Hepatocyte (in vitro differentiated cells): ENCODE results near the gene HOXD13. TPM values are rescaled to one million over a fixed set of nuclear protein-coding genes. Genes with fewer than 3 reads are reported as not detected.

Source experiments
- DNase-seq: peaks from one replicate; pipeline ENCODE4 v3.0.0-alpha.2; 2016; ENCODE audit warnings: low spot score
- H2AFZ ChIP-seq: fragments of 200-600 bp; sonication (generic); 2 replicates; pipeline ENCODE4 v1.6.0; 2016; ENCODE audit warnings: antibody characterized with exemption, mild to moderate bottlenecking
- H3K27ac ChIP-seq: fragments of 200-600 bp; sonication (generic); 2 replicates; pipeline ENCODE4 v1.5.1; 2016; ENCODE audit warnings: mild to moderate bottlenecking
- H3K27me3 ChIP-seq: fragments of 200-600 bp; sonication (generic); 2 replicates; pipeline ENCODE4 v1.6.1; 2016
- H3K36me3 ChIP-seq: fragments of 200-600 bp; sonication (generic); replicated peaks from 2 replicates; pipeline ENCODE4 v1.5.1; 2016; ENCODE audit warnings: low read depth; ENCODE audit not compliant: insufficient read depth
- H3K4me1 ChIP-seq: fragments of 200-600 bp; sonication (generic); 2 replicates; pipeline ENCODE4 v1.5.1; 2016; ENCODE audit warnings: mild to moderate bottlenecking, moderate library complexity; ENCODE audit not compliant: insufficient read depth
- H3K4me2 ChIP-seq: fragments of 200-600 bp; sonication (generic); 2 replicates; pipeline ENCODE4 v1.6.0; 2016
- H3K4me3 ChIP-seq: fragments of 200-600 bp; sonication (generic); 2 replicates; pipeline ENCODE4 v1.5.1; 2016; ENCODE audit warnings: mild to moderate bottlenecking
- H3K79me2 ChIP-seq: fragments of 200-600 bp; sonication (generic); 2 replicates; pipeline ENCODE4 v1.6.0; 2017; ENCODE audit warnings: mild to moderate bottlenecking
- H3K9me2 ChIP-seq: fragments of 200-600 bp; sonication (generic); replicated peaks from 2 replicates; pipeline ENCODE4 v1.6.0; 2017; ENCODE audit warnings: mild to moderate bottlenecking; ENCODE audit not compliant: insufficient read depth
- H3K9me3 ChIP-seq: fragments of 200-600 bp; sonication (generic); 2 replicates; pipeline ENCODE4 v1.5.1; 2016; ENCODE audit warnings: low read depth, mild to moderate bottlenecking
- H4K20me1 ChIP-seq: fragments of 200-600 bp; sonication (generic); 2 replicates; pipeline ENCODE4 v1.6.0; 2016; ENCODE audit warnings: mild to moderate bottlenecking; ENCODE audit not compliant: insufficient read depth, poor library complexity, severe bottlenecking
- CTCF ChIP-seq: fragments of 200-600 bp; sonication (generic); IDR thresholded peaks from 2 replicates; pipeline ENCODE4 v1.5.1; 2016; ENCODE audit warnings: antibody characterized with exemption, mild to moderate bottlenecking; ENCODE audit not compliant: poor library complexity
- EZH2 ChIP-seq: fragments of 200-600 bp; sonication (generic); IDR thresholded peaks from 2 replicates; pipeline ENCODE4 v1.6.1; 2016; ENCODE audit warnings: antibody characterized with exemption, mild to moderate bottlenecking, borderline replicate concordance
- EZH2phosphoT487 ChIP-seq: fragments of 200-600 bp; sonication (generic); IDR thresholded peaks from one replicate; pipeline ENCODE4 v1.6.1; 2018; ENCODE audit warnings: antibody characterized with exemption, mild to moderate bottlenecking, low read depth, moderate library complexity; ENCODE audit not compliant: unreplicated experiment, severe bottlenecking
- WGBS: methylation state at CpG from one replicate; pipeline ENCODE4 v1.1.6; 2016; ENCODE audit warnings: low lambda C conversion rate; ENCODE audit errors: missing lambda C conversion rate; 5-methylcytosine and 5-hydroxymethylcytosine counted together
- polyA plus RNA-seq: library from polyadenylated mRNA; unstranded; fragments of >200 nt; fragmentation: Nextera tagmentation; extraction: Ambion mirVana; gene quantifications from 2 replicates; pipeline ENCODE4 v1.2.1, GENCODE V29; 2016
- total RNA-seq: library from RNA; depleted of rRNA; stranded (reverse); fragments of >200 nt; gene quantifications from 2 replicates; pipeline ENCODE4 v1.2.3, GENCODE V29; 2014

Gene HOXD13
- total and polyA plus RNA-seq, 2 experiments from 2014 or later = 24.7 to 37.2 TPM

GRCh38 chr2:176105078-176105729, 12.7 kb downstream of the HOXD13 start:
- H3K36me3 ChIP-seq = no peaks in the 10 kb centered on the region
- H3K79me2 ChIP-seq = peaks cover 60% of the 10 kb centered on the region
- peak overlapping the region; percentile 70 for H3K4me3 ChIP-seq
- no peaks in the 10 kb centered on the region for H3K4me1 ChIP-seq
- DNase-seq = no peak
- H3K9me2 ChIP-seq = no peaks in the 10 kb centered on the region
- peak overlapping the region; percentile 93 for H3K27ac ChIP-seq
- H3K27me3 ChIP-seq = peaks cover 94% of the 10 kb centered on the region
- TF ChIP-seq CTCF = no peak
- TF ChIP-seq EZH2 = peak; percentile 51
- no peak for TF ChIP-seq EZH2phosphoT487
- H4K20me1 ChIP-seq = peaks cover 13% of the 10 kb centered on the region
- H3K4me2 ChIP-seq = peak overlapping the region; percentile 91
- 10% methylated on average over 21 of the region's 25 CpGs for WGBS
- no peak overlapping the region for H2AFZ ChIP-seq
- no peaks in the 10 kb centered on the region for H3K9me3 ChIP-seq

GRCh38 chr2:176105730-176106580, 13.4 kb downstream of the HOXD13 start:
- no peak for TF ChIP-seq EZH2
- no peak for TF ChIP-seq EZH2phosphoT487
- no peak for TF ChIP-seq CTCF

GRCh38 chr2:176106581-176107539, 14.3 kb downstream of the HOXD13 start, which contains the start of gene HOXD11:
HOXD11 (plus strand) TSS chr2:176107280; CDS start chr2:176107356, 76 bp downstream.
- DNase-seq = no peak
- Histone ChIP-seq H3K4me3 (peak within 1 kb of the TSS; percentile 70), H3K27ac (peak within 1 kb of the TSS; percentile 93), H3K27me3 (peaks cover 94% of the 10 kb centered on the region), H3K79me2 (peaks cover 48% of the 10 kb centered on the region), H3K36me3 (no peaks in the 10 kb centered on the region), H3K4me2 (peak within 1 kb of the TSS; percentile 91), H3K9me2 (no peaks in the 10 kb centered on the region), H4K20me1 (peaks cover 17% of the 10 kb centered on the region), H3K4me1 (no peaks in the 10 kb centered on the region), H3K9me3 (no peaks in the 10 kb centered on the region), H2AFZ (no peak within 1 kb of the TSS)
- TF ChIP-seq CTCF (no peak), EZH2phosphoT487 (peak; percentile 50), EZH2 (no peak)
- 1% methylated on average over 75 of the region's 85 CpGs for WGBS

More at GRCh38 chr2:176105730-176106580, 13.4 kb downstream of the HOXD13 start:
- Histone ChIP-seq H3K27me3 (peaks cover 94% of the 10 kb centered on the region), H2AFZ (no peak overlapping the region), H3K9me2 (no peaks in the 10 kb centered on the region), H3K79me2 (peaks cover 55% of the 10 kb centered on the region), H3K9me3 (no peaks in the 10 kb centered on the region), H3K27ac (peak overlapping the region; percentile 93), H3K4me3 (peak overlapping the region; percentile 70), H3K4me1 (no peaks in the 10 kb centered on the region), H3K36me3 (no peaks in the 10 kb centered on the region), H3K4me2 (peak overlapping the region; percentile 91), H4K20me1 (peaks cover 13% of the 10 kb centered on the region)
- no peak for DNase-seq
- WGBS = 10% methylated on average over 24 of the region's 25 CpGs
